Melanocyte of skin (primary cell): ENCODE results near the gene FRG2C. TPM values are rescaled to one million over a fixed set of nuclear protein-coding genes. Genes with fewer than 3 reads are reported as not detected.

Experiments
- small RNA-seq, 2 donors: library from RNA; depleted of rRNA; stranded (forward); fragments of <200 nt; gene quantifications; one replicate each; pipeline ENCODE3, GENCODE V24; 2012
- total RNA-seq, 2 donors: library from RNA; depleted of rRNA; stranded (reverse); fragments of >200 nt; gene quantifications; 2 replicates each; pipeline ENCODE4 v1.2.3, GENCODE V29; 2012

Gene FRG2C
- total RNA-seq, result not detected

DNA sequence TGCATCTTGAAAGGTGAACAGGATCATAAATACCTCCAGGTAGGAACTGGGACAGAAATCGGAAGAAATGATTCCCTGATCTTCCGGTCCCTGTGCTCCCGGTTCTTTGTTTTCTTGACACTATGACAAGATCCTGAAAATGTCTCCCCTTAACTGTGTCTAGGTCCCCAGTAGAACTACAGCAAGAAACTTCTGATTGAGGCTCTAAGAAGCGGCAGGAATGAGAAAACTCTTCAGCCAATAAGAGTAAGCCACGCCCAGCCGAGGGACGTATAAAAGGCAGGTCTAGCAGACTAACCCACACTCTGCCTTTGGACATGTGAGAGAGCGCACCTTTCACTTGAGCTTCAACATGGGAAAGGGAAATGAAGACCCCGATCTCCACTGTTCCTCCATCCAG lies at the start of gene FRG2C:
FRG2C (plus strand) TSS at position 301 of the 400 bp plus-strand sequence; CDS start at position 353, 52 bp downstream.

Small RNAs within 50 kb of the gene (small RNA-seq; reads per million reads assigned to genes)
- gene AC108724.2, result 0 reads per million in 2 donors

Other genes with a start within 250 kb of the FRG2C start
- gene ZNF717, start 121.2 kb downstream of the FRG2C start, total RNA-seq, result 10 to 100 TPM in 1 of 2 donors, 1 to 10 TPM in 1; 10.0 to 12.3 TPM